ENCODE data around the gene LHFPL6.

- TF ChIP-seq CTCF (conservative IDR thresholded peaks at IDR 0.05) (no peak), EZH2 (IDR thresholded peaks at IDR 0.05; ENCODE audit: low read depth) (no peak)
These were observed 4.0 kb downstream of the LHFPL6 start for GRCh38 chr13:39599012-39599411.

Measured in PC-9 (cell line).